IPS-NIHi11 (cell line): Measurements from ENCODE around the gene PLD6.
"Not testable (repeated sequence)": the region's sequence is repeated elsewhere in the genome, so short reads cannot be mapped to it uniquely, and the experiment has no call there.

Experiments used
- DNase-seq: peaks from one replicate; pipeline ENCODE4 v3.0.0; 2012; ENCODE audit warnings: mixed read lengths, low spot score

The PLD6 gene

GRCh38 chr17:17201271-17201670 lies 4.9 kb downstream of the PLD6 start:
- DNase-seq: no peak

- no peak for DNase-seq
Measured at GRCh38 chr17:17200831-17201230, 5.3 kb downstream of the PLD6 start.

- no peak for DNase-seq
Measured at GRCh38 chr17:17200311-17200710, 5.8 kb downstream of the PLD6 start.

- DNase-seq: no peak
Measured at GRCh38 chr17:17198281-17198680, 7.9 kb downstream of the PLD6 start.

GRCh38 chr17:17196776-17197175 lies 9.4 kb downstream of the PLD6 start:
- no peak for DNase-seq

GRCh38 chr17:17195466-17195865 lies 10.7 kb downstream of the PLD6 start:
- DNase-seq: not testable (repeated sequence)

GRCh38 chr17:17191961-17192381 lies 14.2 kb downstream of the PLD6 start:
- no peak for DNase-seq

GRCh38 chr17:17191346-17191792 lies 14.8 kb downstream of the PLD6 start:
- DNase-seq: no peak

- no peak for DNase-seq
Measured at GRCh38 chr17:17190188-17190587, 15.9 kb downstream of the PLD6 start.

- DNase-seq: no peak
Measured at GRCh38 chr17:17189559-17189958, 16.6 kb downstream of the PLD6 start.

- DNase-seq: no peak
Measured at GRCh38 chr17:17188586-17188985, 17.5 kb downstream of the PLD6 start.

- no peak for DNase-seq
Measured at GRCh38 chr17:17186551-17187505, 19.3 kb downstream of the PLD6 start.

- no peak for DNase-seq
Measured at GRCh38 chr17:17186051-17186450, 20.1 kb downstream of the PLD6 start.

GRCh38 chr17:17184985-17185757 lies 21.0 kb downstream of the PLD6 start:
- DNase-seq: not testable (repeated sequence)

- DNase-seq: no peak
Measured at GRCh38 chr17:17183744-17184143, 22.4 kb downstream of the PLD6 start.

- DNase-seq: no peak
Measured at GRCh38 chr17:17182598-17183136, 23.5 kb downstream of the PLD6 start.

GRCh38 chr17:17181666-17182597 lies 24.2 kb downstream of the PLD6 start:
- no peak for DNase-seq

GRCh38 chr17:17180741-17181525 lies 25.2 kb downstream of the PLD6 start:
- no peak for DNase-seq

- DNase-seq: no peak
Measured at GRCh38 chr17:17180141-17180603, 26.0 kb downstream of the PLD6 start.

- DNase-seq: no peak
Measured at GRCh38 chr17:17179371-17179827, 26.7 kb downstream of the PLD6 start.
